Testis (tissue), 2 donors: ENCODE results near the gene TEKT2.

Experiments
- CTCF ChIP-seq, 3 experiments: fragments of 450-650 bp in 2 of 3; fragments of 200-600 bp in 1 of 3; sonication (generic) in 1 of 3; IDR thresholded peaks; one replicate each; pipeline ENCODE4 v1.5.1; 2016 to 2019; ENCODE audit warnings: antibody characterized with exemption in 3 of 3, mild to moderate bottlenecking in 2 of 3, moderate library complexity in 1 of 3
- POLR2A ChIP-seq: fragments of 450-650 bp; IDR thresholded peaks from one replicate; pipeline ENCODE4 v1.6.1; 2017; ENCODE audit warnings: antibody characterized with exemption, mild to moderate bottlenecking, moderate library complexity

- TF ChIP-seq CTCF (IDR thresholded peaks at IDR 0.05) = no peak
- no peak for TF ChIP-seq POLR2A
Observed at GRCh38 chr1:36135330-36135667, 51.4 kb downstream of the TEKT2 start.
